Stomach (tissue), 9 donors: ENCODE measurements around the gene PARD3. TPM values are rescaled to one million over a fixed set of nuclear protein-coding genes. Genes with fewer than 3 reads are reported as not detected.
"Not testable (repeated sequence)": the region's sequence is repeated elsewhere in the genome, so short reads cannot be mapped to it uniquely, and the experiment has no call there.

Source experiments
- DNase-seq, 2 donors: peaks; one replicate each; pipeline versions ENCODE4 v3.0.0 to v3.0.0-alpha.2; 2013 to 2019
- H3K27ac ChIP-seq, 5 donors: fragments of 200-600 bp in 4 of 5; sonication (generic) in 4 of 5; one replicate each; pipeline ENCODE4 v1.5.1; 2013 to 2019; ENCODE audit warnings: mild to moderate bottlenecking in 1 of 5, moderate library complexity in 1 of 5
- H3K27me3 ChIP-seq, 3 donors: fragments of 200-600 bp; sonication (generic); one replicate each; pipeline ENCODE4 v1.5.1; 2017 to 2019; ENCODE audit warnings: mixed run types in 1 of 3
- H3K36me3 ChIP-seq, 4 donors: fragments of 200-600 bp; sonication (generic); 1 replicate in 3 of 4; 2 replicates in 1 of 4; pipeline ENCODE4 v1.5.1; 2016 to 2019
- H3K4me1 ChIP-seq, 4 donors: fragments of 200-600 bp; sonication (generic); one replicate each; pipeline ENCODE4 v1.5.1; 2016 to 2019
- H3K4me3 ChIP-seq, 4 donors: fragments of 200-600 bp; sonication (generic) in 3 of 4; one replicate each; pipeline ENCODE4 v1.5.1; 2016 to 2019; ENCODE audit warnings: mild to moderate bottlenecking in 1 of 4
- H3K9me3 ChIP-seq, 4 donors: fragments of 200-600 bp; sonication (generic); one replicate each; pipeline ENCODE4 v1.5.1; 2016 to 2019
- EP300 ChIP-seq: sonication (generic); formaldehyde crosslinking; IDR thresholded peaks from one replicate; pipeline ENCODE4 v1.6.1; 2017; ENCODE audit warnings: antibody characterized with exemption
- POLR2A ChIP-seq, 4 donors: fragments of 450-650 bp; IDR thresholded peaks; one replicate each; pipeline ENCODE4 v1.6.1; 2016; ENCODE audit warnings: antibody characterized with exemption in 4 of 4, control low read depth in 2 of 4, mild to moderate bottlenecking in 1 of 4, moderate library complexity in 1 of 4
- POLR2AphosphoS5 ChIP-seq, 3 donors: sonication (generic); formaldehyde crosslinking; IDR thresholded peaks; one replicate each; pipeline ENCODE4 v1.6.1; 2016; ENCODE audit warnings: antibody characterized with exemption in 3 of 3
- WGBS, 5 donors: extraction: QIAGEN DNeasy Blood & Tissue Kit in 3 of 5; methylation state at CpG; one replicate each; pipeline versions ENCODE4 v1.1.5 to v1.1.7; 2013 to 2018; 5-methylcytosine and 5-hydroxymethylcytosine counted together
- intact Hi-C: fragments of 100-400 bp; cut with DNase I; formaldehyde crosslinking; loops from one replicate; pipeline ENCODE4 v1.15.1; 2023; ENCODE audit warnings: low total_unique reads
- polyA plus RNA-seq, 3 donors: library from polyadenylated mRNA; stranded (reverse); fragments of 200-250 nt; gene quantifications; one replicate each; pipeline ENCODE4 v1.2.3, GENCODE V29; 2013
- total RNA-seq, 5 donors: library from RNA; depleted of rRNA; stranded (reverse); fragments of >200 nt; gene quantifications; one replicate each; pipeline versions ENCODE4 v1.1.0 to v1.2.3, GENCODE V29; 2014 to 2016
- TF ChIP-seq, protein P1 (sequence below), 7 experiments: fragments of 450-650 bp in 4 of 7; fragments of 200-600 bp in 3 of 7; sonication (generic) in 3 of 7; IDR thresholded peaks; one replicate each; pipeline ENCODE4 v1.5.1; 2016 to 2019; ENCODE audit warnings: antibody characterized with exemption in 7 of 7, control low read depth in 2 of 7, mild to moderate bottlenecking in 1 of 7
- donor health status: healthy with polysubstance abuse.
- donor health status: Bipolar disorder and iron deficiency.
- donor health status: healthy.

PARD3 gene
- total and polyA plus RNA-seq, 8 donors = 13.7 to 118 (median 31.8) TPM

GRCh38 chr10:34701194-34701593 is 113.9 kb downstream of the PARD3 start:
- H3K36me3 ChIP-seq = no peaks in the 10 kb centered on the region
- no peak overlapping the region for H3K27ac ChIP-seq
- DNase-seq = no peak
- H3K4me3 ChIP-seq = no peak overlapping the region
- H3K27me3 ChIP-seq = no peaks in the 10 kb centered on the region
- peaks cover 10 to 91% (median 48%) of the 10 kb centered on the region in 4 donors for H3K4me1 ChIP-seq
- intact Hi-C loops = no loop called here
- 72 to 85% (median 80%) methylated on average over 6 of the region's 6 CpGs for WGBS, 5 donors
- no peaks in the 10 kb centered on the region for H3K9me3 ChIP-seq
- TF ChIP-seq POLR2AphosphoS5 (IDR thresholded peaks at IDR 0.05) (no peak), POLR2A (IDR thresholded peaks at IDR 0.05) (no peak), EP300 (no peak)
- TF ChIP-seq, protein P1, sequence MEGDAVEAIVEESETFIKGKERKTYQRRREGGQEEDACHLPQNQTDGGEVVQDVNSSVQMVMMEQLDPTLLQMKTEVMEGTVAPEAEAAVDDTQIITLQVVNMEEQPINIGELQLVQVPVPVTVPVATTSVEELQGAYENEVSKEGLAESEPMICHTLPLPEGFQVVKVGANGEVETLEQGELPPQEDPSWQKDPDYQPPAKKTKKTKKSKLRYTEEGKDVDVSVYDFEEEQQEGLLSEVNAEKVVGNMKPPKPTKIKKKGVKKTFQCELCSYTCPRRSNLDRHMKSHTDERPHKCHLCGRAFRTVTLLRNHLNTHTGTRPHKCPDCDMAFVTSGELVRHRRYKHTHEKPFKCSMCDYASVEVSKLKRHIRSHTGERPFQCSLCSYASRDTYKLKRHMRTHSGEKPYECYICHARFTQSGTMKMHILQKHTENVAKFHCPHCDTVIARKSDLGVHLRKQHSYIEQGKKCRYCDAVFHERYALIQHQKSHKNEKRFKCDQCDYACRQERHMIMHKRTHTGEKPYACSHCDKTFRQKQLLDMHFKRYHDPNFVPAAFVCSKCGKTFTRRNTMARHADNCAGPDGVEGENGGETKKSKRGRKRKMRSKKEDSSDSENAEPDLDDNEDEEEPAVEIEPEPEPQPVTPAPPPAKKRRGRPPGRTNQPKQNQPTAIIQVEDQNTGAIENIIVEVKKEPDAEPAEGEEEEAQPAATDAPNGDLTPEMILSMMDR (IDR thresholded peaks at IDR 0.05) = no peak

- H3K27me3 ChIP-seq, intact Hi-C loops, H3K36me3 ChIP-seq, H3K4me3 ChIP-seq, H3K27ac ChIP-seq, H3K9me3 ChIP-seq, DNase-seq: not testable (repeated sequence)
- peaks cover 10 to 87% (median 45%) of the 10 kb centered on the region in 4 donors for H3K4me1 ChIP-seq
- WGBS, 5 donors = 88 to 93% (median 92%) methylated on average over 5 of the region's 5 CpGs
Measured at GRCh38 chr10:34700752-34701151, 114.3 kb downstream of the PARD3 start.

GRCh38 chr10:34699904-34700517 is 115.1 kb downstream of the PARD3 start:
- Histone ChIP-seq H3K27me3 (no peaks in the 10 kb centered on the region), H3K4me3 (no peak overlapping the region), H3K36me3 (peaks cover 0 to 8% (median 6%) of the 10 kb centered on the region in 4 donors), H3K27ac (no peak overlapping the region), H3K9me3 (no peaks in the 10 kb centered on the region), H3K4me1 (peaks cover 10 to 81% (median 39%) of the 10 kb centered on the region in 4 donors)
- TF ChIP-seq POLR2A (IDR thresholded peaks at IDR 0.05) (no peak), POLR2AphosphoS5 (IDR thresholded peaks at IDR 0.05) (no peak), EP300 (no peak)
- TF ChIP-seq, protein P1 (IDR thresholded peaks at IDR 0.05) = no peak
- WGBS, 5 donors = 80 to 89% (median 85%) methylated on average over 4 of the region's 4 CpGs
- intact Hi-C loops = no loop called here
- no peak for DNase-seq

- no peak for DNase-seq
- WGBS, 5 donors = 19 to 43% (median 31%) methylated on average over 3 of the region's 3 CpGs
- Histone ChIP-seq H3K27ac (no peak overlapping the region), H3K9me3 (no peaks in the 10 kb centered on the region), H3K36me3 (peaks cover 0 to 11% (median 6%) of the 10 kb centered on the region in 4 donors), H3K4me3 (no peak overlapping the region), H3K4me1 (peaks cover 10 to 75% (median 33%) of the 10 kb centered on the region in 4 donors), H3K27me3 (no peaks in the 10 kb centered on the region)
- TF ChIP-seq, protein P1 (IDR thresholded peaks at IDR 0.05) = no peak
- TF ChIP-seq POLR2A (IDR thresholded peaks at IDR 0.05) (no peak), EP300 (no peak), POLR2AphosphoS5 (IDR thresholded peaks at IDR 0.05) (peak in 2 of 3 donors; percentile 12 to 65)
- intact Hi-C loops = no loop called here
Measured at GRCh38 chr10:34698979-34699378, 116.1 kb downstream of the PARD3 start.

DNA sequence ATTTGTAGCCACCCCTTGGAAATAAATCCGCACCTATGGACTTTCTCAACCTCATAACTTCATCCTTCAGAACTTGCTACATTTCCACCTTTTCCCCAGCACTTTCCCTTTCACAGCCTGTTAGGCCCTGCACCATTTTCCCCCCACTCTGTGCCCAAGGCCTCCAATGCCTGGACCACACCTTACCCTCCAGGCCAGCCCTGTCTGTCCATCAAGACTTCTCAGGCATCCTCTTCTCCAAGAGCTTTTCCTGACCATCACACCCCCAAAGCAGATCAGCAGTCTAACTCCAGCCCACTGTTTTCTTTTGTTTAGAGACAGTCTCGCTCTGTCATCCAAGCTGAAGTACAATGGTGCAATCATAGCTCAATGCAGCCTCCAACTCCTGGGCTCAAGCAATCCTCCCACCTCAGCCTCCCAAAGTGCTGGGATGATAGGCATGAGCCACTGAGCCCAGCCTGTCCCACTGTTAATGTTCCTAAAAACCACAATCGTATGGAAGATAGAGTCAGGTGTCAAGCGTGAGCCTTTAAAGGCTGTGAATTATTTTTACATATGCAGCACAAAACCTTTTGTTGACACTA is 116.8 kb downstream of the PARD3 start:
- DNase-seq = no peak
- Histone ChIP-seq H3K4me3 (no peak overlapping the region), H3K9me3 (no peaks in the 10 kb centered on the region), H3K27me3 (no peaks in the 10 kb centered on the region), H3K4me1 (peaks cover 10 to 74% (median 33%) of the 10 kb centered on the region in 4 donors), H3K36me3 (peaks cover 0 to 11% (median 6%) of the 10 kb centered on the region in 4 donors), H3K27ac (no peak overlapping the region)
- TF ChIP-seq, protein P1 (IDR thresholded peaks at IDR 0.05) = no peak
- no peak for TF ChIP-seq POLR2A (IDR thresholded peaks at IDR 0.05)
- TF ChIP-seq POLR2AphosphoS5 (IDR thresholded peaks at IDR 0.05) = no peak
- TF ChIP-seq EP300 = no peak
- intact Hi-C loops = no loop called here
- 95 to 97% (median 95%) methylated on average over 4 of the region's 4 CpGs for WGBS, 5 donors
